GM19351 (cell line): ENCODE data around the gene NUP58.

Experiments used
- ATAC-seq: cut with Tn5 transposase; IDR thresholded peaks from one replicate; pipeline ENCODE4 v1.9.1; 2021; ENCODE audit warnings: mild to moderate bottlenecking, moderate library complexity; ENCODE audit not compliant: unreplicated experiment

The NUP58 gene

DNA sequence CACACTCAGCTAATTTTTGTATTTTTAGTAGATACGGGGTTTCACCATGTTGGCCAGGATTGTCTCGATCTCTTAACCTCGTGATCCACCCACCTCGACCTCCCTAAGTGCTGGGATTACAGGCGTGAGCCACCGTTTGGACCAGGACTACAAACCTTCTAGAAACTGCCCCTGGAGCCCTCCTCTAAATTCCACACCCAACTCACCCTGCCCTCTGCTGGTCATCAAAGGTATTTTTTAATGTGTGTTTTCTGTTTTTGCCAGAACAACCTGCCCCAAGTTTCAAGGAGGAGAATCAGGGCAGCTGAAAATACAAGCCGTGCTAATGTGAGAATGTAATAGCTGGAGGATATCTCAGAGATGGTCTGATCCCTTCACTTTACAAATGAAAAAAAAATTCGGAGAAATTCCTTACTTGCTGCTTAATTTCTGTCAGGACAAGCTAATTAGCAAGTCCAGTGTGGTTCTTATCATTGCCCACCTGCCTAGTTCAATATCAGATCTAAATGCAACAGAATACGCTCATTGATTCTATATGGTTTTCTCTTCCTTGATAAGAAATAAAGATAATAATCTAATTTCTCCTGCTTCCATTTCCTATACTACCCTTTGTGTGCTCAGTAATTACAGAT lies 74.4 kb downstream of the NUP58 start:
- no peak for ATAC-seq

DNA sequence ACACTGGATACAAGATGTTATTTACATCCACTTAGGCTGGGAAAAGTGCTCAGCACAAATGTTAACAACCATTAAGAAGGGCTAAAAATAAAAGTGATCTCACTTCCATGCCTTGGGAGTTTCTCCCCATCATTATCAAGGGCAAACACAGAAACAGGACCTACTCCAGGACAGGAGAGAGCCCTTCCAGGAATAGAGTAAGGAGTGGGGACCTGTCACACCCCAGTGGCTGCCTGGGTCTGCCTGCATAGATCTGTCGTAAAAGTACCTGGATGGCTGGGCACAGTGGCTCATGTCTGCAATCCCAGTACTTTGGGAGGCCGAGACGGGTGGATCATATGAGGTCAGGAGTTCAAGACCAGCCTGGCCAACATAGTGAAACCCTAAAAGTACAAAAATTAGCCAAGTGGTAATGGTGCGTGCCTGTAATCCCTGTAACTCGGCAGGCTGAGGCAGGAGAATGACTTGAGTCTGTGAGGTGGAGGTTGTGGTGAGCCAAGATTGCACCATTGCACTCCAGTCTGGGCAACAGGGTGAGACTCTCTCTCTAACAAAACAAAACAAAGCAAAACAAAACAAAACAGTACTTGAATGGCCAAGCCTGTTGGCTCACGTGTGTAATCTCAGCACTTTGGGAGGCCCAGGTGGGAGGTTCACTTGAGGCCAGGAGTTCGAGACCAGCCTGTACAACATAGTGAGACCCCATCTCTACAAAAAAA lies 76.0 kb downstream of the NUP58 start:
- ATAC-seq = no peak

DNA sequence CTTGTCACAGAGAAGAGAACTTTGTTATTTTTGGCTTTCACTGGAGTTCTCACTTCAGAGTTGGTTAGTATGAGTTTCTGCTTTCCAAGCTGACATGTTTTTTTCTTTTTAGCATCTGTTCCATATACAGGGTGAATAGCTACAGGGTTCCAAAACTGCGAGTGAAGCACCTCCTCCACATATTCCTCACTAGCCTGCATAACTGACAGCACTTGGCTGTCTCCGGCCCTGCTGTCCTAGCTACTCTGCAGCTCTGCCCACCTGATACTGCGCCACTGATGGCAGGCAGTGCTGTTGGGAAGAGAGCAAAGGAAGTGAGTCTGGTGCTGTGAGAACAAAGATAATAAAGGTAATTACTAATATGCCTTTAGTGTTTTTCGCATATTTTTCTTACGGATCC lies 77.1 kb downstream of the NUP58 start:
- ATAC-seq = no peak

DNA sequence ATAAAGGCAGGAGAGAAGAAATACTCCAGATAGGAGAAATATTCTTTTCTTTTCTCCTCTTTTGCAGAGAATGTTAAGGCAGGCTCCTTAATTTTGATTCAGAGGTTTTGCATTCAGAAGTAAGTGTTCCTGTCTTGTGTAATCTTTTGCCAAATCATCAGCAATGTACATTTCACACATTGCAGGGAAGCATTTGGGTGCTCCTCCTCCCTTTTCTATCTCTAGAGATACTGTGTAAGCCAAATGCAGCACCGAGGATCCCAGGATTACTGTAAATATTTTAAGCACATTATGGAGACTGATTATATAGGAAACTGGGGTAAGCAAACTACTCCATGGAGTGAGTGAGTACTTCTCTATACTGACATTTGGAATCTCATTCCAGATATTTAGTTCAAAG lies 77.6 kb downstream of the NUP58 start:
- no peak for ATAC-seq

DNA sequence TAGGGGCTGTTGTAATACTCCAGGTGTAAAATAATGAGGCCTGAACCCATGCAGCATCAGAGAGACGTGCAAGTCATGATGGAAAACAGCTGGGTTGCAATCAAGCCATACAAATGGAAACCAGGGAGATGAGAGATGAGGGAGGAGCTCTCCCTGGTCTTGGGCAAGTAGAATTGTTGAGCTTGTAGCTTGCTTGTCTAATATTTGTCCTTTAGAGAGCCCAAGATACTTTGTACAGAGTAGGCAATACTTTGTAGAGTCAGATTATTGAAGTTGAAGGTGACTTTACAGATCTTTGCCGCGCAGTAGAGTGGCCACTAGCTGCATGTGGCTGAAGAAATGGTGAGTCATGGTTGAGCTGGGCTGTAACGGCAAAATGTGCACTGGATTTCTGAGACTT lies 78.7 kb downstream of the NUP58 start:
- no peak for ATAC-seq

DNA sequence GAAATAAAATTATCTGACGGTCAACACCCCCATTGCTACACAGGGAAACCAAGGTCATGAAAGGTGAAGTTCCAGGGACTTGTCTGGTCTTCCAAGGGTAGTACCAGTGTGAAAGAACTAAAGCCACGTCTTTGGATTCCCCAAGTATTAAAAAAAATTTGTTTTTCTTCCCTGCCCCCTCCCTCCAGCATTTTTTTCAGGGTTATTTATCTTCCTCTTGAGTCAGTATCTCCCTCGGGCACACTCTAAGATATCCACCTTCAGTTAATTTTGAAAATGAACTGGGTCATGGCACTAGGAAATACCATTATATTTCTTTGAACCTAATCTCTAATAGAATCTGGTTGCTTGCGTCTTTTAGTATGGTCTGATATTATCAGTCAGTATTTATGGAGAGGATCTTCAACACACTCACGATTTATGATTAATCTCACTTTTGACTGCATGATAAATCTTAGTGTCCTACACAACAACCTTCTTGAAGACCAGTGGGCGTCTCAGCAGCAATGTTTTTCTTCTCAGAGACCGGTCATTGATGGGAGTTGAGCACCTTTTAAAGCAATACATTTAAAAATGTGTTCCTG lies 79.4 kb downstream of the NUP58 start:
- ATAC-seq = no peak

DNA sequence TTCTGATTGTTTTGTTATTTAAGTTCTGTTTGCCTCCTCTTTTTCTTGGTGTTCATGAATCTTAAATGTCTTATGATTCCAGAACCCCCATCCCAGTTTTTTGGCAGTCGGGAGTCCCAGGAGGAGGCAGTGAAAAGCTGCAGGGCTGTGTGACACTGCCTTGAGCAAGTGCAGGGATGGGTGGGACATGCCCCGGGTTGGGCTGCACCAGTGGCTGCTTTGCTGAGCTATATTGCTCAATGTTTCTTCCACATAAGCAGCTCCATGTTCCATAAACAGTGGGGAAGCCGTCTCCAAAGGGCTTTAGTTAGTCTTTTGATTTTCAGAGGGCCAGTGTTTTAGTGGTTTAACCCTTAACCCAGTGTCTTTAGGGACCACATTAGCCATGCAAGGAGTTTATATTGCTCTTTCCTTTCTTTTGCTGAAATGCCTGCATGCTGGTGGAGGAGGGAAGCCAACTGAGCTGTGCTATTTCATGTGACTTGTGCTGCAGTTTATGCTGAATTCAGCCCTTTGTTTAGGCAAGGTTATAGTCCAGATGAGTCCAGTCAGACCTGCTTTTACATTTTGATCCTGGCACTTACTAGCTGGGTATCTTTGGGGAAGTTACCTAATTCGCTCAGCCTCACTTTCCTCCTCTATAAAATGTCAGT lies 83.5 kb downstream of the NUP58 start:
- no peak for ATAC-seq

DNA sequence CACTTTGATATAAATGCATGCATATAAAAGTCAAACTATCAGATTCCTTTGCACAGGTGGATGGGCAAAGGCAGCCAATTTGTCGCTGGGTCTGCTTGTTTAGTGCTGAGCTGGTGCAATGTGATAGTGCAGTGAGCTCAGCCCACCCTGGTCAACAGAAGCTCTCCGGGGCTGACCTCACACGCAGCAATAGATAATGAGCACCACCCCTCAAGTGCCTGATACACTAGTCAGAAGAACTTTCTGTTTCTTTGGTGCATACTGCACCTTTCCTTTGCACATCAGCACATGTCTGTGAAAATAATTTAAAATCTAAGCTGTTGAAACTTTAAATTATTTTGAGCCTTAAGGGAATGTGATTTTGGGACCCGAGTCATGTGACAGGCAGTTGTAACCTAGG lies 90.5 kb downstream of the NUP58 start:
- no peak for ATAC-seq
